Measurements from ENCODE around the gene EEF1AKMT1. TPM values are rescaled to one million over a fixed set of nuclear protein-coding genes. Genes with fewer than 3 reads are reported as not detected.
A peak's percentile ranks its signal among the peaks of the same experiment; 100 is the strongest.

The EEF1AKMT1 gene, protein sequence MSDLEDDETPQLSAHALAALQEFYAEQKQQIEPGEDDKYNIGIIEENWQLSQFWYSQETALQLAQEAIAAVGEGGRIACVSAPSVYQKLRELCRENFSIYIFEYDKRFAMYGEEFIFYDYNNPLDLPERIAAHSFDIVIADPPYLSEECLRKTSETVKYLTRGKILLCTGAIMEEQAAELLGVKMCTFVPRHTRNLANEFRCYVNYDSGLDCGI
- 6.6 TPM for polyA plus RNA-seq (2013, experiment 1 of 2)
- 9.3 TPM for polyA plus RNA-seq (2013, experiment 2 of 2)

DNA sequence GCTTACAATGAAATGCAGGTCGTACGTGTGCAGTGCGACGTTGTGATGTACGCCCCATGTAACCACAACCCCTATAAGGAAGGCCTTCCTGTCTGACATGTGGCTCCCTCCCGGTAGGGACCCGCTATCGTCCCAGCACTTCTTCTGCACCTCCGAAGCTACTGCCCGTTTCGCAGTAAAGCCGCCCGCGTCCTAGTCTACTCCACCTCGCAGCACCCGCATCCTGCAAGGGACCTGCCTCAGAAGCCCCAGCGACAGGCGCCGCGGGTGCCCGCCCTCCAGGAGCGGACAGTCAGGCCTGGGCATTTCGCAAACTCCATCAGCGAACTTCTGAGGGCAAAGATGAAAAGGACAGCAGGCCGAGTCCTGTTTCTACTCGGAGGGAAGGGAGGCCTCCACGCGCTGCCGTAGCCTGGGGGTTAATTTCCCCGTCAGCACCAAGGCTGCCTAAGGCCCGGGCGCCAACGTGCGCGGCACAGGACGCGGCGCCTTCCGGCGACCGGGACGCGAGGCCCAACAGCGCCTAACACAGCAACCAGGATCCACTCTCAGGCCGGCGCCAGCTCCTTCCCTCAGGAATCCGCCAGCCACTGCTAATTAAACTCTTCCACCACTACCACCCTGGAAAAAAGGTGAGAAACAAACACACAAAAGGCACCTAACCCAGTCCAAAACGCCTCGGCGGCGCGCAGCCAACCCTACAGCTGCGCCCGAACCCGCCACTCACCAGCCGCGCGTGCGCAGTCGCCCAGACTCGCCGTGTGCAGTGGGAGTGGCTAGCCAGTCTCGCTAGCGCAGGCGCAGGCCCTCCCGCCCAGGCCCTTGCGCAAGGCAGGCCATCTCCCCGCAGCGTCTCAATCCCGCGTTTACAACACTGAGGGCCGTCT, at the start of gene EEF1AKMT1:
Gene EEF1AKMT1, minus strand, starts transcription at position 768 of the 887 bp plus-strand sequence. CDS start 16,363 bp downstream, outside the sequence.
- H3K4me1 ChIP-seq (ENCODE audit: insufficient read depth, low read length): peaks cover 11% of the 10 kb centered on the region
- peak within 1 kb of the TSS; percentile 96 for H3K9ac ChIP-seq (ENCODE audit: low read depth, low read length)
- no peaks in the 10 kb centered on the region for H3K27me3 ChIP-seq (ENCODE audit: insufficient read depth, low read length)
- 1% methylated on average over 72 of the region's 72 CpGs for WGBS
- no peaks in the 10 kb centered on the region; the same call in 1 of the 2 replicates for H3K9me3 ChIP-seq (ENCODE audit: insufficient read depth, low read depth, low read length)
- peaks cover 3% of the 10 kb centered on the region; the same call in 1 of the 2 replicates for H3K36me3 ChIP-seq (ENCODE audit: insufficient read depth, low read length)
- peak within 1 kb of the TSS; percentile 88 for H3K27ac ChIP-seq (ENCODE audit: low read depth, low read length)
- H3K4me3 ChIP-seq (ENCODE audit: low read length): peak within 1 kb of the TSS; percentile 86

GRCh38 chr13:20823071-20823470, 49.3 kb upstream of the EEF1AKMT1 start:
- Histone ChIP-seq H3K9me3 (ENCODE audit: insufficient read depth, low read depth, low read length) (no peaks in the 10 kb centered on the region), H3K27ac (ENCODE audit: low read depth, low read length) (no peak overlapping the region), H3K27me3 (ENCODE audit: insufficient read depth, low read length) (no peaks in the 10 kb centered on the region), H3K9ac (ENCODE audit: low read depth, low read length) (no peak overlapping the region), H3K36me3 (ENCODE audit: insufficient read depth, low read length) (peaks cover 29% of the 10 kb centered on the region), H3K4me1 (ENCODE audit: insufficient read depth, low read length) (peaks cover 15% of the 10 kb centered on the region), H3K4me3 (ENCODE audit: low read length) (no peak overlapping the region)
- 100% methylated on average over 1 of the region's 1 CpG for WGBS

GRCh38 chr13:20822406-20822805, 48.6 kb upstream of the EEF1AKMT1 start:
- Histone ChIP-seq H3K9me3 (ENCODE audit: insufficient read depth, low read depth, low read length) (no peaks in the 10 kb centered on the region), H3K9ac (ENCODE audit: low read depth, low read length) (no peak overlapping the region), H3K4me1 (ENCODE audit: insufficient read depth, low read length) (peaks cover 15% of the 10 kb centered on the region), H3K27me3 (ENCODE audit: insufficient read depth, low read length) (no peaks in the 10 kb centered on the region), H3K4me3 (ENCODE audit: low read length) (no peak overlapping the region), H3K27ac (ENCODE audit: low read depth, low read length) (no peak overlapping the region), H3K36me3 (ENCODE audit: insufficient read depth, low read length) (peaks cover 29% of the 10 kb centered on the region)
- 100% methylated on average over 1 of the region's 1 CpG for WGBS

DNA sequence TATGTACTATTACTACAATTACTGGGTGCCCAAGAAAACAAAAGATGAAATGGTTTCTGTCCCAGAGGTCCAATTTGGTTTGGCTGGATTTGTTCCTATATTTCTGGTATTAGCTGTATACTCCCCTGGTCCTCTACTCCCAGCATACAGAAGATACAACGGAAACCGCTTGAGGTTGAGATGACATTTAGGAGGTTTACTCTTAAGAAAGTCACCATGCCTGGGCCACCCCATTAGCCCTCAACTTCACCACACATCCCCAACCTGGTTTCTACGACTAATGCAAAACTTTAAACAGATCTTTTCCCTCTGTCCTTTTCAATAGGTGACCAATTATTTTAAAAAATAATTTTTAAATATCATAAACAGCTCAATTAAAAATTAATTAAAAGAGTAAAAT, 46.0 kb upstream of the EEF1AKMT1 start:
- H3K36me3 ChIP-seq (ENCODE audit: insufficient read depth, low read length): peaks cover 30% of the 10 kb centered on the region
- no peak overlapping the region for H3K4me3 ChIP-seq (ENCODE audit: low read length)
- H3K4me1 ChIP-seq (ENCODE audit: insufficient read depth, low read length): peaks cover under 1% of the 10 kb centered on the region; the same call in 1 of the 2 replicates
- no peak overlapping the region for H3K9ac ChIP-seq (ENCODE audit: low read depth, low read length)
- H3K9me3 ChIP-seq (ENCODE audit: insufficient read depth, low read depth, low read length): no peaks in the 10 kb centered on the region
- 94% methylated on average over 3 of the region's 3 CpGs for WGBS
- H3K27me3 ChIP-seq (ENCODE audit: insufficient read depth, low read length): no peaks in the 10 kb centered on the region
- H3K27ac ChIP-seq (ENCODE audit: low read depth, low read length): no peak overlapping the region

- Histone ChIP-seq H3K27ac (ENCODE audit: low read depth, low read length) (no peak overlapping the region), H3K4me1 (ENCODE audit: insufficient read depth, low read length) (no peaks in the 10 kb centered on the region), H3K9me3 (ENCODE audit: insufficient read depth, low read depth, low read length) (no peaks in the 10 kb centered on the region), H3K4me3 (ENCODE audit: low read length) (no peak overlapping the region), H3K27me3 (ENCODE audit: insufficient read depth, low read length) (no peaks in the 10 kb centered on the region), H3K36me3 (ENCODE audit: insufficient read depth, low read length) (peaks cover 12% of the 10 kb centered on the region; the same call in 1 of the 2 replicates), H3K9ac (ENCODE audit: low read depth, low read length) (no peak overlapping the region)
- no CpG with 5 or more reads among the region's 1 CpG for WGBS
Measured at GRCh38 chr13:20815464-20815863, 41.7 kb upstream of the EEF1AKMT1 start.

- Histone ChIP-seq H3K9ac (ENCODE audit: low read depth, low read length) (no peak overlapping the region), H3K4me3 (ENCODE audit: low read length) (no peak overlapping the region), H3K9me3 (ENCODE audit: insufficient read depth, low read depth, low read length) (no peaks in the 10 kb centered on the region), H3K4me1 (ENCODE audit: insufficient read depth, low read length) (no peaks in the 10 kb centered on the region), H3K27ac (ENCODE audit: low read depth, low read length) (no peak overlapping the region), H3K36me3 (ENCODE audit: insufficient read depth, low read length) (peaks cover 17% of the 10 kb centered on the region), H3K27me3 (ENCODE audit: insufficient read depth, low read length) (no peaks in the 10 kb centered on the region)
- 97% methylated on average over 4 of the region's 5 CpGs for WGBS
Measured at GRCh38 chr13:20814224-20814910, 40.6 kb upstream of the EEF1AKMT1 start.

GRCh38 chr13:20812890-20813289, 39.1 kb upstream of the EEF1AKMT1 start:
- Histone ChIP-seq H3K27ac (ENCODE audit: low read depth, low read length) (no peak overlapping the region), H3K4me1 (ENCODE audit: insufficient read depth, low read length) (no peaks in the 10 kb centered on the region), H3K9me3 (ENCODE audit: insufficient read depth, low read depth, low read length) (no peaks in the 10 kb centered on the region), H3K9ac (ENCODE audit: low read depth, low read length) (no peak overlapping the region), H3K27me3 (ENCODE audit: insufficient read depth, low read length) (no peaks in the 10 kb centered on the region), H3K36me3 (ENCODE audit: insufficient read depth, low read length) (peaks cover 32% of the 10 kb centered on the region), H3K4me3 (ENCODE audit: low read length) (no peak overlapping the region)
- 97% methylated on average over 7 of the region's 7 CpGs for WGBS

DNA sequence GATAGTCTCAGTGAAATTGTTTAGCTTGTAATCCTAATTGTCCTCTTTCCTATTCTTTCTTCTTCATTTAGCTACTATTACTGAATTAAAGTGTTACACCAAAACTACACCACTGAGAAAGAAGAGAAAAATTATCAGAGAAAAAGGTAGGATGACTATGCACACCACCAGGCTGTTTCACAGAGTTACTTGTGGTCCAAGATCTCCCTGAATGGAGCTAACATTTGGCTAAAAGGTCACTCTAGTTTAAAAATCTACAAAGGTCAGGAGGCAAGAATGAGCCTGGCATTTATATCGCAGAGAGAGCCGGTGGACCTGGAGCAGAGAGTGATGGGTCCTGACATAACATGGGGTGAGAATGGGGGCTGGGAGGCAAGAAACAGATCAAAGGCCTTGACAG, 37.0 kb upstream of the EEF1AKMT1 start:
- H3K9ac ChIP-seq (ENCODE audit: low read depth, low read length): no peak overlapping the region
- no peak overlapping the region for H3K4me3 ChIP-seq (ENCODE audit: low read length)
- H3K4me1 ChIP-seq (ENCODE audit: insufficient read depth, low read length): no peaks in the 10 kb centered on the region
- H3K27me3 ChIP-seq (ENCODE audit: insufficient read depth, low read length): no peaks in the 10 kb centered on the region
- peaks cover 47% of the 10 kb centered on the region for H3K36me3 ChIP-seq (ENCODE audit: insufficient read depth, low read length)
- no peak overlapping the region for H3K27ac ChIP-seq (ENCODE audit: low read depth, low read length)
- no peaks in the 10 kb centered on the region for H3K9me3 ChIP-seq (ENCODE audit: insufficient read depth, low read depth, low read length)
- 93% methylated on average over 2 of the region's 2 CpGs for WGBS

GRCh38 chr13:20808874-20809273, 35.1 kb upstream of the EEF1AKMT1 start:
- Histone ChIP-seq H3K9me3 (ENCODE audit: insufficient read depth, low read depth, low read length) (no peaks in the 10 kb centered on the region), H3K4me3 (ENCODE audit: low read length) (no peak overlapping the region), H3K9ac (ENCODE audit: low read depth, low read length) (no peak overlapping the region), H3K4me1 (ENCODE audit: insufficient read depth, low read length) (no peaks in the 10 kb centered on the region), H3K27ac (ENCODE audit: low read depth, low read length) (no peak overlapping the region), H3K27me3 (ENCODE audit: insufficient read depth, low read length) (no peaks in the 10 kb centered on the region), H3K36me3 (ENCODE audit: insufficient read depth, low read length) (peaks cover 51% of the 10 kb centered on the region)
- WGBS: 95% methylated on average over 4 of the region's 4 CpGs

DNA sequence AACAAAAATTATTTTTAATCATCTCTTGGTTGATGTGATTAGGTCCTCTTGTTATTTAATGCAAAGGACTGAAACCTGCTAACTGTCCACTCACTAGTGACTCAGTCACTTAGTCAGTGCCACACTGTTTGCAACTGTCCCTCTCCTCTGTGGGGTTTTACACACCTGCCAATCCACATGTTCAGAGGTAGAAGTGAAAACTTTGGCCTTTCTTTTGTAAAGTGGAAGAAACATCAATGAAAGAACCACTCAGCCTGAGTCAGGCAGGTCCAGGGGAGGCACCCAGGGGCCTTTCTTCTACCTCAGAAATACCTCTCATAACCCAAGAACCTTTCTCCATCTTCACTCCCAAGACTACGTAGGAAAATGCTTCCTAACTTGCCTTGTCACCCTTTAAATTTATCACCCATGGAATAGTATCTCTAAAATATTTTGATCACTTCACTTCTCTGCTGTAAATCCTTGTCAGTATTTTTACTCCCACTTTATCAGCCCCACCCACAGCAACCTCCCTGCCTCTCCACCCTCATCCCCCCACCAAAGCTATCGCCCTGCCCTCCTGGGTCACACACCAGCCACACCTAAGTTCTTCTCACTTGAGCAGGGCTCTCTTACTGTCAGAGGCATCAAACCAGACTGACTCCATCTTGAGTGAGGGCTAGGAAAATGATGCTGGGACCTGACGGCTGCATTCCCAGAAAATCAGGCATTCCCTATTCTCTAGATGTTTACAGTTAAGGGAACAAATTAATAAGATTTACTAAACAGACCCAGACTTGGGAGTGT, 29.6 kb upstream of the EEF1AKMT1 start:
- WGBS: 86% methylated on average over 3 of the region's 3 CpGs
- Histone ChIP-seq H3K27ac (ENCODE audit: low read depth, low read length) (no peak overlapping the region), H3K4me3 (ENCODE audit: low read length) (no peak overlapping the region), H3K36me3 (ENCODE audit: insufficient read depth, low read length) (peaks cover 69% of the 10 kb centered on the region), H3K27me3 (ENCODE audit: insufficient read depth, low read length) (no peaks in the 10 kb centered on the region), H3K9me3 (ENCODE audit: insufficient read depth, low read depth, low read length) (no peaks in the 10 kb centered on the region), H3K9ac (ENCODE audit: low read depth, low read length) (no peak overlapping the region), H3K4me1 (ENCODE audit: insufficient read depth, low read length) (no peaks in the 10 kb centered on the region)
